Measurements from ENCODE around the gene ZBTB7C. TPM values are rescaled to one million over a fixed set of nuclear protein-coding genes. Genes with fewer than 3 reads are reported as not detected.

The ZBTB7C gene
- total RNA-seq, 1 donor from 2014 or later = 1.4 TPM

- H3K4me3 Mint-ChIP-seq (ENCODE audit: unreplicated experiment) = no peak overlapping the region
- H3K27me3 Mint-ChIP-seq (ENCODE audit: low read depth) = peaks cover 23% of the 10 kb centered on the region
- H3K27ac Mint-ChIP-seq (ENCODE audit: unreplicated experiment) = no peak overlapping the region
- peaks cover 7% of the 10 kb centered on the region for H3K4me1 Mint-ChIP-seq (ENCODE audit: low read depth)
- TF ChIP-seq CTCF (IDR thresholded peaks at IDR 0.05) = no peak
- no peak for DNase-seq (ENCODE audit: low spot score)
- peaks cover 2% of the 10 kb centered on the region for H3K36me3 Mint-ChIP-seq (ENCODE audit: low read depth)
- H3K9me3 Mint-ChIP-seq (ENCODE audit: low read depth) = no peaks in the 10 kb centered on the region
Measured at GRCh38 chr18:48173557-48173956, 235.6 kb downstream of the ZBTB7C start.

DNA sequence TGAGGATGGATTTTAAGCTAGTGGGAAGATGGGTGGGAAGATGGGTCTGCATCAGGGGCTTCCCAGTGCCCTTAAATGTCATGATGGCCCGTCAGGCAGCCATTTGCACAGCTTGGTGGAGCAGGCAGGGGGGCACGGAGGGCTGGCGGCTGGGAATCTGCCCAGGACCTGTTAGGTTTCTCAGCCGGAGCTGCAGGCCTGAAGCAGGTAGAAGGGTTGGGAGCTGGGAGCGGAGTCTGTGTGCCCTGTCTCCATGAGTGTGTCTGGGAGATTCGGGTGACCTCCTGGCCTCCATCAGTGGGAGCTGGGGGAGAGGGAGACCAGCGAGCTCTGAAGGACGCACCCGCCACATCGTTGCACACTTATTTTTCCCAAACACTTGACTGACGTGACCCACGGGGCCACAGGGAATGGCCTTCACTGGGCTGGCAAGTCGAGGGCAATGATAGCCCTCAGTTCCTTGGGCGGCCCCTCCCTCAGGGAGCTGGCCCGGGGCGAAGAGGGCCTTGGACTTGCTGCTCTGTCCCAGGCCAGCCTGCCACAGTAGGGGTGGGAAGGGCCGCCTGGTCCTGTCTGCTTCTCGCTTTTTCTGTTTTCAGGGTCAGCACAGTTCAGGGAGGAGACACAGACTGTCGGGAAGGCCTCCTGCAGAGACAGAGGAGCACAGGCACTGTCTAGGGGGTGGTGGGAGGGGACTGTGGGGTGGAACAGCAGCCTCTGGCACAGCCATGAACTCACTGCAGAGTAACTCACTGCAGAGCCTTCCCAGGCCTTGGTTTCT is 236.8 kb downstream of the ZBTB7C start:
- H3K4me3 Mint-ChIP-seq (ENCODE audit: unreplicated experiment) = no peak overlapping the region

DNA sequence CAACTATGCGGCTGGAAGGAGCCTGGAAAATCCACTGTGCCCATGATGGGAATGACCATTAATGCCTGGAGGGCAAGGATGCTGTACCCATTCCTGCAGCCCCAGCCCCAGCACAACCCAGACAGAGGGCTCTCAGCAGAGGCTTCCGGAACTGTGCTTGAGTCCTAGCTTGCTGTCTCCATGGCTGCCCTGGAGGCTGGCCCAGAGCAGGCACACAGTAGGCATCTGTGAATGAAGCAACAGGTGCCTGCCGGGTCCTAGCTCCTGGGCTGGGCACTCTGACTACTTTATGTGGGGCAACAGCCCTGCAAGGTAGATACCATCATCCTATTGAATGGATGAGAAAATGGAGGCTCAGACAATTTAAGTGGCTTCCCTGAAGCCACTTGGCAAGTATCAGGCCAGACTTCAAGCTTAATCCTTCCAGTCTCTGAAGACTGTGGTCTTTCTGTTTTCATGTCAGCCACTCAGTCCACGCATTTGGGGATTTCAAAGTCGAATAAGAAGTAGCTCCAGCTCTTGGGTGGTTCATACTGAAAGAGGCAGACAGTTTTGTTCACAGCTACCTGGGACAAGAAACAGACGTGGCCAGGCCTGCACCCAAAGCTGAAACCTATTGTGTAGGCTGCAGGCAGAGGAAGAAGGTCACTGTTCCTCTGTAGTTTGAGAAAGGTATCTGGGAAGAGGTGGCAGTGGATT is 237.5 kb downstream of the ZBTB7C start:
- no peak for DNase-seq (ENCODE audit: low spot score)
- Mint-ChIP-seq H3K9me3 (ENCODE audit: low read depth) (no peaks in the 10 kb centered on the region), H3K27ac (ENCODE audit: unreplicated experiment) (no peak overlapping the region), H3K27me3 (ENCODE audit: low read depth) (peaks cover 26% of the 10 kb centered on the region), H3K4me1 (ENCODE audit: low read depth) (peaks cover 7% of the 10 kb centered on the region), H3K4me3 (ENCODE audit: unreplicated experiment) (no peak overlapping the region), H3K36me3 (ENCODE audit: low read depth) (peaks cover 2% of the 10 kb centered on the region)
- TF ChIP-seq CTCF (IDR thresholded peaks at IDR 0.05) = no peak

More for the DNA sequence above, 236.8 kb downstream of the ZBTB7C start:
- no peak for DNase-seq (ENCODE audit: low spot score)
- no peaks in the 10 kb centered on the region for H3K9me3 Mint-ChIP-seq (ENCODE audit: low read depth)
- peaks cover 25% of the 10 kb centered on the region for H3K27me3 Mint-ChIP-seq (ENCODE audit: low read depth)
- no peak for TF ChIP-seq CTCF (IDR thresholded peaks at IDR 0.05)
- peaks cover 7% of the 10 kb centered on the region for H3K4me1 Mint-ChIP-seq (ENCODE audit: low read depth)
- no peak overlapping the region for H3K27ac Mint-ChIP-seq (ENCODE audit: unreplicated experiment)
- peaks cover 2% of the 10 kb centered on the region for H3K36me3 Mint-ChIP-seq (ENCODE audit: low read depth)

DNA sequence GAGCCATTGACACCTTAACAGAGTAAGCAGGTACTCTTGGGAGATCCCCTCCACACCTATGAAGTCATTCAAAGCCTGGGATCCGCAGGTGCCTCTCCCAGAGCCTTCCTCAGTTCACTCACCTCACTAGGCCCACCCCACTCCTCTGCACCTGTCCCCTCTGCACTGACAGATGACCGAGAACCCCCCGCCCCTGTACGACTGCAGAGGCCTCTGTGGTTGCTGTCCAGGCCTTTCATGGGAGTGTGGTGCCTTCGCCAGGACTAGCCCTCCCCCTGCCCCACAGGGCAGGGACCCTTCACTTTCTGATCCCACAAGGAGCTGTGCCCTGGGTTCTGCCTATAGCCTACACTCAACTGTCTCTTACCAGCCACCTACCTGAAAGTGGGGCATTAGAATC is 238.5 kb downstream of the ZBTB7C start:
- TF ChIP-seq CTCF (IDR thresholded peaks at IDR 0.05) = no peak
- Mint-ChIP-seq H3K27me3 (ENCODE audit: low read depth) (peaks cover 20% of the 10 kb centered on the region), H3K9me3 (ENCODE audit: low read depth) (no peaks in the 10 kb centered on the region), H3K36me3 (ENCODE audit: low read depth) (no peaks in the 10 kb centered on the region), H3K4me3 (ENCODE audit: unreplicated experiment) (no peak overlapping the region), H3K27ac (ENCODE audit: unreplicated experiment) (no peak overlapping the region), H3K4me1 (ENCODE audit: low read depth) (peaks cover 7% of the 10 kb centered on the region)
- DNase-seq (ENCODE audit: low spot score) = no peak

- Mint-ChIP-seq H3K4me3 (ENCODE audit: unreplicated experiment) (no peak overlapping the region), H3K4me1 (ENCODE audit: low read depth) (peaks cover 7% of the 10 kb centered on the region), H3K9me3 (ENCODE audit: low read depth) (no peaks in the 10 kb centered on the region), H3K36me3 (ENCODE audit: low read depth) (no peaks in the 10 kb centered on the region), H3K27me3 (ENCODE audit: low read depth) (peaks cover 17% of the 10 kb centered on the region), H3K27ac (ENCODE audit: unreplicated experiment) (no peak overlapping the region)
- DNase-seq (ENCODE audit: low spot score) = no peak
- no peak for TF ChIP-seq CTCF (IDR thresholded peaks at IDR 0.05)
Measured at GRCh38 chr18:48168861-48169260, 240.3 kb downstream of the ZBTB7C start.

Measured in chondrocyte (in vitro differentiated cells).